HG02870 (cell line): ENCODE results near the gene ILK.

Experiments
- ATAC-seq: cut with Tn5 transposase; IDR thresholded peaks from one replicate; pipeline ENCODE4 v1.9.1; 2021; ENCODE audit warnings: mild to moderate bottlenecking, moderate library complexity; ENCODE audit not compliant: unreplicated experiment

Gene ILK

DNA sequence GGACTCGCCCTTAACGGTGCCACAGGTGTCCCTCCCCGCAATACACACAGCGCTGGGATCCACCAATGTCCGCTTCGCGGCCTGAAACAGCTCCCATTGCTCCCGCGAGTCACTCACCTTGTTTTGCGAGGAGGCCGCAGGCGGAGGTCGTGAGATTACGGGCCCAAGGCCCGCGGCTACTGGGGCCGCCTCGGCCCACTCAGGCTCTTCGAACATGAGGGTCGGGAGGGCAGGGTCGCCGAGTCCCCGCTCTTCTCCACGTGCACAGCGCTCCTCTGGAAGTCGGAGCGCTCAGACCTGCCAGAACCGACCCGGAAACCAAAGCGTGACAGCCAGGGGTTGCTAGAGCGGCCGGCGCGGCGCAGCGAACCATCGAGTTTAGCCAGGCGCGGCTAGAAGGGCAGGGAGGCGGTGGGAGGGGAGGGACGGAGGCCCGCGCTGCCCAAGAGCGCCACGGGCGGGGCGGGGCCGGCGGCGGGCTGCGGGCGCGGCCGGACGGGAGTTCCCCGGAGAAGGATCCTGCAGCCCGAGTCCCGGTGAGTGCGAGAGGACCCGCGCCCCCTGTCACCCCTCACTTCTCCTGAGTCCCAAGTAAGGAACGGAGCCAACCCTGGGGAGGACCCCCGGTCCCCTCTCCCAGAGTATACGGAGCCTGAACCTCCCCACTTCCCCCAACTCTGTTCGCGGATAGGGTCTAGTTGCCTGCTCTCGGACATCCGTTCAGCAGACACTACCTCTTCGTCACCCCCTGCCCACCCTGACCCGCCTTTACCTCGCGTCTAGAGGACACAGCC is at the start of gene ILK, which contains the start of gene RRP8:
Gene ILK, plus strand, starts transcription at position 488 of the 794 bp plus-strand sequence. CDS start 498 bp downstream, outside the sequence.
Gene RRP8, minus strand, starts transcription at position 330 of the 794 bp plus-strand sequence. Its CDS starts 114 bp downstream, at position 216.
- peak; percentile 67 for ATAC-seq

DNA sequence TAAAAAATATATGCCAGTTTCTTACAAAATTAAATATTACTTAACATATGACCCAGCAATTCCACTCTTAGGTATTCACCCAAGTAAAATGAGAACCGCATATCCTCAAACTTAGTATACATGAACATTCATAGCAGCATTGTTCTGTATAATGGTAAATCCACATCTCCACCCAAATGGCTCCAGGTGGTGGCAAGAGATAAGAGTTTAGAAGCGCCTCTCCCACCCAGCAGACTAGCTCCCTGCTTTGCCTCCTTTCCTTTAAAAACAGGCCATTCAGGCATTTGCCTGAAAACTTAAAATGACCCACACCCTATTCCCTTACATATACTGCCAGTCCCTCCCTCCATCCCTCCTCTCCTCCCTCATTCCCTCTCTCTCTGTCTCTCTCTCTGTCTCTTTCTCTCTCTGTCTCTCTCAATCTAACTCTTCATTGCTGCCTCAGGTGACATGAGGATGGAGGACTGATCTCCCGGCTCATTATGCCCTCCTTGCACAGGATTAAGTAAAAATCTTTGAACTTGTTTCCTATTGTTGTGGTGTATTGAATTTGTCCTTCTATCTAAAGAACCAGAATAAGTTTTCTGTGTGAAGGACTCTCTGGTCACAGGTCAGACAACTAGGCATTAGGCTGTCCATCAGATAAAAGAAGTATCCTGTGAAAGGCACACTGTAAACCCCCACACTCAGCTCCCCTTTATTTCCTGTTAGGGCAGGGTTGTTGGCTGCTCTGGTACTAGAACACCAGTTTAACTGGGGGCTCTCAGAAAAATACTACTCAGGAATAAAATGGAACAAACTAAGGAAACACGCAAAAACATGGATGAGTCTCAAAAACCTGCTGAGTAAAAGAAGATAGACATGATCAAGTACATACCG is 48.5 kb upstream of the ILK start:
- no peak for ATAC-seq

DNA sequence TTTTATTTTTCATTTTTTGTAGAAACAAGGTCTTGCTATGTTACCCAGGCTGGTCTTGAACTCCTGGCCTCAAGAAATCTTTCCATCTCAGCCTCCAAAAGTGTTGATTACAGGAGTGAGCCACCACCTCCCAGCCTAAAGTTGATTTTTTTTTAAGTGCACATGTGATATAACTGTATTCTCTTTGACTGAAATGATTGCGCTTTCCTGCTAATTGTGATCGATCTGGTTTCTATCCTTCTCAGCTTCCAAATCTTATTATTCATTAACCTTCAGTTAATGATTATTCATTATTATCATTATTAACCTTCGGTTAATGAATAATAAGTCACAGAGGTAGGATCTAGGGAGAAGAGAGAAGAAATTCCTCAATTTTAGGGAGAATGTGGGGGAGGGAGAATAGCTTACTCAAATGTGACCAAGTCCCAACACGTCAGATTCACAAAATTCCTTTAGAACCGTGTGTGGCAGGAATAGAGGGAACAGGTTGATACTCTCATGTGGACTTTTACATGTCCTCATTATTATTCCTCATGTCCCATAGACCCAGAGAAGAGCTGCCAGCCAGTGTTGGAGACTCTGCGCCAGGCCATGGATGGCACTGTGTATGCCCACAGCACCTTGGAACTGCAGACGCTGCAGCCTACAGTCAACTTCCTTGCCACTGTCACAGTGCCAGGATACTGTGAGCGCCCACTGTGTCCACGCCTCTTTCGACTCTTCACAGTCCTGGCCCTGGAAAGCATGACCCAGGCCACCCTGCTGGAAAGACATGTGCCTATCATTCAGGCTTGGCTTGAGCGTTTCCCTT is 47.2 kb upstream of the ILK start:
- ATAC-seq = no peak

DNA sequence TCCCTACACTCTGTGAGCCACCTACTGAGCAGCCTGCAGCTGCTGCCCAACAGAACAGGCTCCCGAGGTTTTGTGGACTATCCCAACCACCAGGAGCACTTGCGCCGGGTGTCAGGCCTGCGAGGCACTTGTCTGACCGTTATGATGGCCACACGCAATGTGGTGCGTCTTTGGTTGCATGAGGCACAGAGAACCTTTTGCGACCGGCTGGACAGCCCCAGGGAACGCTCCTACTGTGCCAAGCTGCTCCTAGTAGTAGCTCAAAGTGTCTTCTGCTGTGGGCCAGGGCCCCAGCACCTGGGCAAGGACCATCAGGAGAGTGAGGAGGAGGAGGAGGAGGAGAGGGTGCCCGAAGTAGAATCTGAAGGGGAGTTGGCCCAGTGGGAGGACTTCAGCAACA is 46.5 kb upstream of the ILK start:
- no peak for ATAC-seq

DNA sequence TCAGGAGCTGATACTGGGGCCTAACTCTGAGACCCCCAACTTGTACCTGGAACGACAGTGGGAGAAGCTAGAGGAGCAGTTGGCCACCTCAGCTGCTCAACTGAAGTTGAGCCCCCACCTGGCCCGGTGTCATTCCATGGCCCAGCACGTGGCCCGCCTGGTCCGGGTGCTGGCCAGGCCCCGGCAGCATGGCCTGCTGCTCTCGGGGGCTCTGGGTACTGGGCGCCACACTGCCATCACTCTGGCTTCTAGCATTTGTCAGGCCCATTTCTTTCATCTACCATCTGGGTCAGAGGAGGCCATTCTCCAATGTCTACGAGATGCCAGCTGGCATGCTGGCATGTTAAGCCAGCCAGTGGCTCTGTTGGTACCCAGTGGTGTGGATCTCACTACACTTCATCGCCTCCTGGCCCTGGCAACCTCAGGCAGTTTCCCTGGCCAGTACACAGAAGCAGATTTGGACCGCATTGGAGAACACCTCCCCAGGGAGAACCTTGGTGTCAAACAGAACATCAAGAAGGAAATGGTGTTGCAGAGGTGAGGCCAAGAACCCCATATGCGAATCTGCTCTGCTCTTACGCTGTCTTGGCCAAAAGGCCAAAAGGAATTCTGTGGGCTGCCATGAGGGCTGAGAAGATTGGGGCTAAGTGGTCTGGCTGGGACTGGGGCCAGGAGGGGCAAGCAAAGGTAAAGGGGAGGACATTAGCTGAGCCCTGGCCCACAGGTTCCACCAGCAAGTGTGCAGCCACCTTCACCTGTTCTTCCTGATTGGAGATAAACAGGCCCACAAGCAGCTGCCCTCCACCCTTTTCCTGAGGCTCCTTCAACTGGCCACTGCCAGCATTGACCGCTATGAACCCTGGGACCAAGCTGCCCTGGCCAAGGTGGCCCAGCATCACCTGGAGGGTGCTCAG is 45.6 kb upstream of the ILK start:
- no peak for ATAC-seq

DNA sequence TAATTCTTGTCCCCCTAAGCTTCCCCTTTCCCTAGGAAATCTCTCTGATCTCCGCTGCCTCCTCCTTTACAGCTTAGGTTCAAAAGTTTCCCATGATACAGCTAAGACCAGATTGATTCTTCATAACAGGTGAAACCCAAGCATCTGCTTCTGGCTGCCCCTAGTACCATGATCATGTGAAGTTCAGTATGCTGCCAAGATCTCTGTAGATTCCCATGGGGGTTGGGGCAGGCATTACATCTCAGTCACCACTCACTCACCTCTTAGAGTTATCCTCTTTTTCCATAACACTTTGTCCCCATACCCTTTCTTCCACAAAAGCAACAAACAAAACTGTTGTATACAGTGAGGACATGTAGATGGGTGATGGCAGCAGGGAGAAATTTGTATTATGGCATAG is 44.2 kb upstream of the ILK start:
- no peak for ATAC-seq

DNA sequence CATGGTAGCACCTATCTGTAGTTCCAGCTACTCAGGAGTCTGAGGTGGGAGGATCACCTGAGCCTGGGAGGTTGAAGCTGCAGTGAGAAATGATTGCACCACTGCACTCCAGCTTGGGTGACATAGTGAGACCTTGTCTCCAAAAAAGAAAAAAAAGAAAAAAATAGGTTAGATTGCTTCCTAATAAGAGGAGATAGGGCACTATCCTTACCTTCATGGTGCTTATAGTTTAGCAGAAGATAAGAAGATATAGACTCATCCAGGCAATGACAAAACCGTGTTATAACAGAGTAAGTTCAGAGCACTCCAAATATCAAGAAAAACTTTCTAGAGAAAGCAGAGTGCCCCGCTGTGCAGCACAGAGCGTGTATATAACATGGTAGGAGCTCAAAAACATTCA is 42.3 kb upstream of the ILK start:
- ATAC-seq = no peak

DNA sequence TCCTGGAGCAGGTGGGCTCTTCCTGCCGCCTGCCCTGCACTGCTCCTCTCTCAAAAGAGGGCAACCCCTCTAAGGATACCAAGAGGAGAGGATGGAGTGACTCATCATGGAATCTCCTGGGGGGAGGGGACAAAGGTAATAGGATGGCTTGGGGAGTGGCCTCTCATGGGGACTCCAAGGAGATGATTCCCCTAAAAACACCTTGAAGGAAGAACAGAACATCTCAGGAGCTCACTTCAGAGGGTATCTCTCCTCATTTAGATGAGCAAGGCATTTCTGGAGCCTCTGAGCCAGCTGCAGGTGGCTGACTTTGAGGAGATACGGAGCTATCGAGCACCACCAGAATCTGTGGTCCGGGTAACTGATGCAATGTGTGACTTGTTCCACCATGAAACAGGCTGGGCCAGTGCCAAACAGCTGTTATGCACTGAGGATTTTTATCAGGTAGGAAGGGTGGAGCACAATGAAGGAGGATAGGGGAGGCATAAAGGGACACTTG is 40.4 kb upstream of the ILK start:
- ATAC-seq = no peak

DNA sequence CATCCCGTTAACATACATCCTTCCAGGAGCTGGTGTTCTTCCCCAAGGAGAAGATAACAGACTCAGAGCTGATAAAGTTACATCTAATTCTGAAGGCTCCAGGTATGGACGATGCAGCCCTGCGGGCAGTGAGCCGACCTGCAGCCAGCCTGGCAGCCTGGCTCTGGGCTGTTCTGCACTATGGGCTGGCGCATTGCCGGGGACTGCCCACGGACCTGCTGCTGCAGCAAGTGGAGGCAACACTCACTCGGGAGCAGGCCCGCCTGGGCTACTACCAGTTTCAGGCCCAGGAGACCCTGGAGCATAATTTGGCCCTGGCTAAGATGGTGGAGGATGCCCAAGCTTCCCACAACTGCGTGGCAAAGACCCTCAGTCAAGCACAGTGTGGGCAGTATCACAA is 39.9 kb upstream of the ILK start:
- ATAC-seq = no peak

DNA sequence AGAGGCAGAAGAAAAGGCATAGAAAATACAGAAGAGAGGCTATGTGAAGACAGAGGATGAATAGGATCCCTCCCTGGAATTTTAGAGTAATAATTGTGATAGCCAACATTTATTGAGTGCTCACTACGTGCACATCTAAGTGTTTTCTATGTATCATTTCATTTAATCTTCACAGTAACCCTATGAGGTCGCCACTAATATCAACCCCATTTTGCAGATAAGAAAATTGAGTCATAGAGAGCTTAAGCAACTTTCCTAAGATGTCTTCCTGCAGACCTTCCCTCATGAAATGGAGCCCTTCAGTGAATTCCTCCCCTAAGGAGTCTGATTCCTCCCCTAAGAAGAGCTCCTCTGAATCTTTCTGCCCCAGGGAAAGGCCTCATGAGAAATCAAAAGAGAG is 38.2 kb upstream of the ILK start:
- ATAC-seq = no peak

DNA sequence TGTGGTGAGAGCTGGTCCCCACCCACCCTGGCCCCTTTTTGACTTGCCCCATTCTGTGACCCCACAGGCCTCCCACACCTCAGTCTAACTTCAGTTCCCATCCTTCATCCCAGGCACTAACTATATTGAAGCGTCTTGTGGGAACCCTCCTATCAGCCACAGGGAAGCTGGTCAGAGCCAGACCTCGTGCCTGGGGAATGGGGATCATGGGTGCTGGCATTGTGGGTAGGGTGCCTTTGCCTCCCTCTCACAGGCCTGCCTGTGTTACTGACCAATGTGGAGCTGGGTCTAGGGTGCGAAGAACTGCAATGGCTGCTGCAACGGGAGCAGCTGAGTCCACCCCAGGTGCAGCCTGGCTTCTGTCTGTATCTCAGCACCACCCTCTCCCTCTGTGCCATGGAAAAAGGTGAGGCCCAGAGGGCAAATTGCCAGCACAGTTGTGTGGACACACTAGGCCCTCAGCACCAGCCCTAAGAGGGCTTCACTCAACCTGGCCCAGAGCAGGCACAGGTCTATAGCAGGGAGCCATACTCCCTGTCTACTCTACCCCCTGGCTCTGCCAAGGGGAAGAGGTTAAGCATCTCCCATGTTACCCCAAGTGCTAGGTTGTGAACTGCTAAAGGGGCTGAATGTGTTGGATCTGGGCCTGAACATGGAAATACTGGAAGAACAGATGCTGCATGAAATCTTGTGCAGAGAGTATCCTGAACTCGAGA is 37.4 kb upstream of the ILK start:
- no peak for ATAC-seq

DNA sequence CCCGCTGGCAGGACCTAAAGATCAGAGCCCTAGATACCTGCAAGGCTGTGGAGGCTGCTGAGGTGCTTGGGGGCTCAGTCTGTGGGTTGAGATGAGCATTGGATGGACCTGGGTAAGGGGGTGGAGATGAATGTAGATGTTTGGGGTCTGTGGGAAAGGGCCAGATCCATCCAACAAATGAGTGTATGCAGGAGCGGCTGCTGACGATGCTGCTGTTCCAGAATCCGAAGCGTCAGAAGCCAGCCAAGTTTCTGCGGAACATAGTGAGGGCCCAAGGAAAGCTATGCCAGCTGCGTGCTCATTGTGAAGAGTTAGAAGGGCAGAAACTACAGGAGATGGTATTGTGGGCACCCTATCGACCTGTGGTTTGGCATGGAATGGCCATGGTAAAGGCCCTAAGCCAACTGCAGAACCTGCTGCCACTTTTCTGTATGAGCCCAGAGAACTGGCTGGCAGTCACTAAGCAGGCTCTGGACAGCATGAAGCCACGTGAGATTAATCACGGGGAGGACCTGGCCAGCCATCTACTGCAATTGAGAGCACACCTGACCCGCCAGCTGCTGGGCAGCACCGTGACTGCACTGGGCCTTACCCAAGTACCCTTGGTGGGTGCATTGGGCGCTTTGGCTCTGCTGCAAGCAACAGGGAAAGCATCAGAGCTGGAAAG is 36.7 kb upstream of the ILK start:
- no peak for ATAC-seq

DNA sequence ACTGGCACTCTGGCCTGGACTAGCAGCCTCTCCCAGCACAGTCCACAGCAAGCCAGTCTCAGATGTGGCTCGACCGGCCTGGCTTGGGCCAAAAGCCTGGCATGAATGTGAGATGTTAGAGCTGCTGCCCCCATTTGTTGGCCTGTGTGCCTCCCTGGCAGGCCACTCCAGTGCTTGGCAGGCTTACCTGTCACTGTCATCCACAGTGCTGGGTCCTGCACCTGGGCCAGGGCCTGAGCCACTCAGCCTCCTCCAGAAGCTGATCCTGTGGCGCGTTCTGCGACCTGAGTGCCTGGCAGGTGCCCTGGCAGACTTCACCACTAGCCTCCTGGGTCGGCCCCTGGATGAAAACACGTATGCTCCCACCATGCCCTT is 36.2 kb upstream of the ILK start:
- no peak for ATAC-seq

DNA sequence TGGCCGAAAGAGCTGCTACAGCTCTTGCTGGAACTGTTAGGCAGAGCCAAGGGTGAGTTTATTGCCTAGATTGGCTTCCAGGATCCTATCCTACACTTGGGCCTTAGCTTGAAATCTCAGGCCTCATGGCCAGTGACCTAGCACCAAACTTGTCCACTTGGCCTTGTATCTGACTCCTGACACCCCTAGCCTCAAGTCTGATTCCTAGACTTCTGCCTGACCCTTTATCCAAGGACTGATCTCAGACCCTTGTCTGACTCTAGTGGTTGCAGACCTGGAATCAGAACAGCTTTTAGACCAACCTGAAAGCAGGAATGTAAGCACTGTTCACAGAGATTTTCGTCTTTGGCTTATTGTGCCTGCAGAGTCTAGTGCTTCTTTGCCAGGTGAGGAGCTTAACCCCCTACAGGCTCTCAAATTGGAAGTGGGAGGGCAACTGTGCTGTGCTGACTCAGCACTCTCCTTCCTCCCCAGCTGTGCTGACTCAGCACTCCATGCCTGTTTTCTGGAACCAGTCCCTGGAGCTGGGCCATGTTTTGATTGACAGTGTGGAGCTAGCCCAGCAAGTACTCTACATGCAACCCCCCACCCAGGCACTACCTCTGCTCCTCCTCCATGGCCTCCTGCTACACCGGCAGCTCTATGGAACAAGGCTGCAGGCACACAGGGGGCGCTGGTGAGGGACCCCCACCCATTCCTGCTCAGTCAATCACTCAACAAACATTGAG is 35.2 kb upstream of the ILK start:
- ATAC-seq = no peak

DNA sequence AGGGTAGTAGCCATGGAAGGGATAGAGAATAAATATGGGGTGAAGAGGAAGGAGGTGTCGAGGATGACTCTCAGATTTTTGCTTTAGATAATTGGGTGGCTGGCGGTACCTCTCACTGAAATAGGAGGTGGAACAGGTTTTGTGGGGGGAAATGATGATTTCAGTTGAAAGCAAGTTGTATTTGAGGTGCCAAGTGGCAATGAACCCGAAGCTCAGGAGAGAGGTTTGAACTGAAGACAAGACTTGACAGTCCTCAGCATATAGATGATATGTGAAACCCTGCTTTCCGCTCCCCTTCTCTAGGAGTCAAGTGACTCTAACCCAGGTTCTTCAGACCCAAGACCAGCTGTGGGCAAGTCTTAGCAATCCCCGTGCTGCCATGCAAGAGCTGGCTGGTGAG is 33.9 kb upstream of the ILK start:
- ATAC-seq = no peak

DNA sequence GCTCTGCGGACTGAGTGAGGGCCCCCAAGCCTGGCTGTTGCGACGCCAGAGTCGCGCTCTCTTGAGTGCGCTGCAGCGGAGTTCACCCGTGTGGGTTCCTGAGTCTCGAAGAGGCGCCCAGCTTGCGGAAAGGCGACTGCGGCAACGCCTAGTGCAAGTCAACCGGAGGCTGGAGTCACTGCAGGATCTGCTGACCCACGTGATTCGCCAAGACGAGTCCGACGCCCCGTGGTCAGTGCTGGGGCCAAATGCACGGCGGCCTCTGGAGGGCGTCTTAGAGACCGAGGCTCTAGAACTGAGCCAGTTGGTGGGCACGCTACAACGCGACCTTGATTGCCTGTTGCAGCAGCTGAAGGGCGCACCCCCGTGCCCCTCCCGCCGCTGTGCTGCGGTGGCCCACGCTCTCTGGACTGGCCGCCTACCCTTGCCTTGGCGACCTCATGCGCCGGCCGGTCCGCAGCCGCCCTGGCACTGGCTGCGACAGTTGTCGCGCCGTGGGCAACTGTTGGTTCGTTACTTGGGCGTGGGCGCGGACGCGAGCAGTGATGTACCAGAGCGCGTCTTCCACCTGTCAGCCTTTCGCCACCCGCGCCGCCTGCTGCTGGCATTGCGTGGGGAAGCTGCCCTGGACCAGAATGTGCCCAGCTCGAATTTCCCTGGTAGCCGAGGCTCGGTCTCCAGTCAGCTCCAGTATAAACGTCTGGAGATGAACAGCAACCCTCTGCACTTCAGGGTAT is 32.7 kb upstream of the ILK start:
- ATAC-seq = no peak

DNA sequence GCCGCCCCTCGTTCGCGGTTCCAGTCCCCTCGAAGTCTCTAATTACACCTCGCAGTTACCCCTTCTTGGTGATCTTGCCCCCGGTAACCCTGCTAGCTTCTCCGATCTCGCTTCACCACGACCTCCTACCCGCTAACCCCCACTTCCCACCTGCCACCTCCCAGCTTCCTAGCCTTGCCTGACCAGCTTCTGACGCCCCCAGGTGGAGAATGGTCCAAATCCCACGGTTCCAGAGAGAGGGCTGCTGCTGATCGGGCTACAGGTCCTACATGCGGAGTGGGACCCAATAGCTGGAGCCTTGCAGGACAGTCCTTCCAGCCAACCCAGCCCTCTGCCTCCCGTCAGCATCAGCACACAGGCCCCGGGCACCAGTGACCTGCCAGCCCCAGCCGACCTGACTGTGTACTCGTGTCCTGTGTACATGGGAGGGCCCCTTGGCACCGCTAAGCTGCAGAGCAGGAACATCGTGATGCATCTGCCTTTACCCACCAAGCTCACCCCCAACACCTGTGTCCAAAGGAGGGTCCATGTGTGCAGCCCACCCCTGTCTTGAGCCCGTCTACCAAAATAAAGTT is 32.1 kb upstream of the ILK start:
- no peak for ATAC-seq
